Jurkat, Clone E6-1 (cell line): Measurements from ENCODE around the gene CIDEA.
"Not testable (repeated sequence)": the region's sequence is repeated elsewhere in the genome, so short reads cannot be mapped to it uniquely, and the experiment has no call there.

Experiments used
- DNase-seq: peaks from one replicate; pipeline ENCODE4 v3.0.0-alpha.2; 2011; ENCODE audit warnings: low read depth, low spot score
- H3K4me3 ChIP-seq: 2 replicates; pipeline ENCODE4 v1.5.1; 2011; ENCODE audit warnings: mild to moderate bottlenecking, low read length, control low read depth, moderate library complexity

Gene CIDEA

DNA sequence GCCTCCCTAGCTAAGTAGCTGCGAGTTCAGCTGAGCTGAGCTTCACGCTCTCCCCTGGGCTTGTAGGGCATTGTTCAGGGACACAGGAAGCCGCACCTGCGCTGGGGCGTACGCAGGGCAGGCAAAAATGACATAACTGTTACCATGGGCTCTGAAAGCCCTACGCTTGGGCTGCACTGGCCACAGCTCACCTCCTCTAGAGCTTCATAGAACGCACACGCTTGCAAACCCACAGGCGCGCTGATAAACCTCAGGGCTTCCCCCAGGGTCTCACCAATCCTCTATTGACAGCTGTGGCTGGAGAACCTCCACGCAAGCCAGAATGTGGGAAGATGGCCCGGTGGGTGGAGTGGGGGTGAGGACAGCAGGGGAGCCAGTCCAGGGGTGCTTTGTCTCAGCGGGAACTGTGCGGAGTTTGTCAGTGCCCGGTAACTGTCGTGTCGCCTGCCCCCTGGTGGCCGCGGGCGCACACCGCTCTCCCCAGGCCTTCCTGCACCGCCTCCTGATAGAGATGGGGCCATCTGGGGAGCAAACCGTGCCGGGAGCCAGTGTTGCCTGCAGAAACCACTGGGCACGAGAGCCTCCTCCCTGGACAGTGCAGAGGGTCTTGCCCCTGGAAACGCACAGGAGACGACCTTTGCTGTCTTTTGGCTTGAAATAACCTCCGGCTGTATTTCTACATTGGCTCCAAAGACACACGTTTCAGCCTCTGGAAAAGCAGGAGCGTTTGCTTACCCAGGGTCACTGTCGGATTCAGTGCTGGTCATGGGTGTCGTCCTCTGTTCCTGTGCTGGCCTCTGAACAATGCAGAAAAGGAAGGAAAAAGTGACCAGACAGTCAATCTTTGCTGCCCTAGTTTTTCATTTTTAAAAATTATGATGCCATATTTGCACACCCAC, 17.0 kb upstream of the CIDEA start:
- DNase-seq, result peak; percentile 46
- H3K4me3 ChIP-seq, result peak overlapping the region; percentile 54

DNA sequence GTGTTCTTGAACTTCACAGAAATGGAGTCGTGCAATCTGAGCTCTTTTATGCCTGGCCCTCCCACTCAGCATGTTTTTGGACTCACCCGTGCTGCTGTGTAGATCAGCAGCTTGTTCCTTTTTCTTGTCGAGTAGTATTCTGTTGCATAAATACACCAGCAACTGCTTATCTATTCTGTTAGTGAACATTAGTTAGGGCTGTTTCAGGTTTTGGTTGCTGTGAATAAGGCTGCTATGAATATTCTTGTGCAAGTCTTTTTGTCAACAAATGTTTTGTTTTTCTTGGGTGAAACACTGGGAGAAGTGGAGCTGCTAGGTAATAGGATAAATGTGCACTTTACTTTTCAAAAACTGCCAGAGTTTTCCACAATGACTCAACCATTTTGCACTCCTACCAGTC, 15.3 kb upstream of the CIDEA start:
- H3K4me3 ChIP-seq, result no peak overlapping the region
- no peak for DNase-seq

DNA sequence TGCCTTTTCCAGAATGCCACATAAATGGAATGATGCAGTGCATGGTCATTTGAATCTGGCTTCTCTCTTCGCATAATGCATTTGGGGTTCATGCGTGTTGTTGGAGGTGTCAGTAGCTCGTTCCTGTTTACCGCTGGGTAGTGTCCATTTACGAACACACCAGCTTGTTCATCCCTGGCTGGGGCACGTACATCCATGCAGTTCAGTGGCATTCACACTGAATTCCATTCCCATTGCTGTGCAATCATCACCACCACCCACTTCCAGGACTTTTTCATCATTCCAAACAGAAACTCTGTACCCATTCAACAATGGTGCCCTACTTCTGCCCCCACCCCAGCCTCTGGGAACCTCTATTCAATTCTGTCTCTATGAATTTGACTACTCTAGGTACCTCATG, 14.7 kb upstream of the CIDEA start:
- no peak for DNase-seq
- no peak overlapping the region for H3K4me3 ChIP-seq

- no peak for DNase-seq
- H3K4me3 ChIP-seq, result no peak overlapping the region
These were observed 11.4 kb upstream of the CIDEA start for GRCh38 chr18:12242658-12243260.

DNA sequence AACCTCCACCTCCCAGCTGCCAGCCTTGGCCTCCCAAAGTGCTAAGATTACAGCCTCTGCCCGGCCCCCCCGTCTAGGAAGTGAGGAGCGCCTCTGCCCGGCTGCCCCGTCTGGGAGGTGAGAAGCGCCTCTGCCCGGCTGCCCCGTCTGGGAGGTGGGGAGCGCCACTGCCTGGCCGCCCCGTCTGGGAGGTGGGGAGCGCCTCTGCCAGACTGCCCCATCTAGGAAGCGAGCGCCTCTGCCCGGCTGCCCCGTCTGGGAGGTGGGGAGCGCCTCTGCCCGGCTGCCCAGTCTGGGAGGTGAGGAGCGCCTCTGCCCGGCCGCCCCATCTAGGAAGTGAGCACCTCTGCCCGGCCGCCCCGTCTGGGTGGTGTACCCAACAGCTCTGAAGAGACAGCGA, 10.9 kb upstream of the CIDEA start:
- DNase-seq, H3K4me3 ChIP-seq: not testable (repeated sequence)

- no peak overlapping the region for H3K4me3 ChIP-seq
- DNase-seq, result no peak
These were observed 8.4 kb upstream of the CIDEA start for GRCh38 chr18:12245793-12246135.

DNA sequence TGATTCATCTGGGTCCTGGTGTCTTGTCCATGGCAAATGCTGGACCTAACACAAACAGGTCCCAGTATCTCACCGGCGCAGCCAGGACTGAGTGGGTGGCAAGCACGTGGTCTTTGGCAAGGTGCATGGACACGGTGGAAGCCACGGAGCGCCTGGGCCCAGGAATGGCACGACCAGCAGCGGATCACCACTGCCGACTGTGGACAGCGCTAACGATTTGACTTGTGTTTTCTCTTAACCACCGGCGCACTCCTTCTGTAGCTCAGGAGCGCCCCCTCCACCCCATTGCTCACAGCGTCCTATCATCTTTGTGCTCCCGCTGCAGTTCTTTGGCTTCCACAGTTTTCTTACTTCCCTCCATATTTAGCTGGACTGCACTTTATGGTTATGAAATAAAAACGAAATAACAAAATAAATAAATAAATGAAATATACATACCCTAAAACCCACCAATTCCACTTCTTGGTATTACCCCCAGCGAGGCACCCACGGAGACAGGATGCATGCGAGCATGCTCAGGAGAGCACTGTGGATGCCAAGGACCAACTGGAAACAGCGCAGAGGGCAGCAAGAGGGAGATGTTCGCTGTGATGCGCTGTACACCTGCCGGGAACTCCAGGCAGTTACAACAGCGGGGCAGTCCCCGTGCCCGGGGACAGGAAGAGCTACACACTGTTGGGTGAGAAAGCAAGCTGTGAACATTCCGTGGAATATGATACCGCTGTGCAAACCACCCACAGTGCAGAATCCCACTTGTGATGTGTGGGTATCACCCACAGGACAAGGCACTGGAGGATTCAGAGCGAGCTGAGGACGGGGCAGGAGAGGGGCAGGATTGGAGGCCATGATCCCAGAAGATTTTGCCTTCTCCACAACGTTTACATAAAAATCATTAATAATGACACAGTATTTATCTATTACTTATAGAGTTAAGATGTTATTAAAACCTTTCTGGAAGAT, 7.0 kb upstream of the CIDEA start:
- no peak for DNase-seq
- no peak overlapping the region for H3K4me3 ChIP-seq

- no peak for DNase-seq
These were observed 6.2 kb upstream of the CIDEA start for GRCh38 chr18:12247946-12248345.

GRCh38 chr18:12248926-12249720, 5.0 kb upstream of the CIDEA start:
- DNase-seq, result no peak
- no peak overlapping the region for H3K4me3 ChIP-seq

More at GRCh38 chr18:12247946-12248345, 6.2 kb upstream of the CIDEA start:
- no peak overlapping the region for H3K4me3 ChIP-seq

DNA sequence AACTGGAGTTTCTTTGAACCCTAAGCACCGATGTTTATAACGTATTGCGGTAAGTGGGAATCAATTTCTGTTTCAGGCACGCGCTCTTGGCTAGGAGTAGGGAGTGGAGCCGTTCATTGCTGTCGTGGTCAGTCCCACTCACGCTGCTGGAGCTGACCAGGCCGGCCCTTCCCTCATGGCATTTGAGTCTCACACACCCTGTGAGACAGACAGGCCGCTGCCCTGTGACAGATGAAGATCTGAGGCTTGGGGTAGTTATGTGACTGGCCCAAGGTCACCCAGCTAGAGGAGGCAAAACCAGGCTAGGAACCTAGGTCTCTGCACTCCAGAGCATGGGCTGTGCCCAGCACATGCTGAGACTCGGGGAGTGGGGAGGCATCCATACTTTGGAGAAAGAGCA, 2.9 kb upstream of the CIDEA start:
- no peak overlapping the region for H3K4me3 ChIP-seq
- no peak for DNase-seq

- no peak for DNase-seq
- H3K4me3 ChIP-seq, result no peak overlapping the region
These were observed 2.1 kb upstream of the CIDEA start for GRCh38 chr18:12252061-12252460.

DNA sequence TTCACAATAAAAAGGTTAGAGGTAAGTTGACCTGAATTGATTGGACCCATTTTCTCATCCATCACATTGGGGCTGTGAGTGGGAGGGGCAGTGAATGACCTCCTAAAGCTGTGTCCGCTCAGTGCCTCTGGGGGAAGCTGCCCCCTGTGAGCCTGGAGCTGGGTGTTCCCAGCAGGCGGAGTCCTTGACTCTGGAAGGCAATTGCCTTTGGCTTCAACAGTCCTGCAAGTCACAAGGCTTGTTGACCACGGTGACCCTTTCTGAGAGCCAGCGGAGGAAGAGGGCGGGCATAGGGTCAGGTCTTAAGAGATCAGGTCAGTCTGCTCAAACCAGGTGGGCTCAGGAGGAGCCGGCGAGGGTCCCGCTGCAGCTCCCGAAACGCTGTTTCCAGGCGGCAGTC, 1.1 kb upstream of the CIDEA start:
- no peak for DNase-seq
- no peak overlapping the region for H3K4me3 ChIP-seq

- H3K4me3 ChIP-seq, result no peak overlapping the region
- no peak for DNase-seq
These were observed 462 bp upstream of the CIDEA start for GRCh38 chr18:12253663-12254135.

DNA sequence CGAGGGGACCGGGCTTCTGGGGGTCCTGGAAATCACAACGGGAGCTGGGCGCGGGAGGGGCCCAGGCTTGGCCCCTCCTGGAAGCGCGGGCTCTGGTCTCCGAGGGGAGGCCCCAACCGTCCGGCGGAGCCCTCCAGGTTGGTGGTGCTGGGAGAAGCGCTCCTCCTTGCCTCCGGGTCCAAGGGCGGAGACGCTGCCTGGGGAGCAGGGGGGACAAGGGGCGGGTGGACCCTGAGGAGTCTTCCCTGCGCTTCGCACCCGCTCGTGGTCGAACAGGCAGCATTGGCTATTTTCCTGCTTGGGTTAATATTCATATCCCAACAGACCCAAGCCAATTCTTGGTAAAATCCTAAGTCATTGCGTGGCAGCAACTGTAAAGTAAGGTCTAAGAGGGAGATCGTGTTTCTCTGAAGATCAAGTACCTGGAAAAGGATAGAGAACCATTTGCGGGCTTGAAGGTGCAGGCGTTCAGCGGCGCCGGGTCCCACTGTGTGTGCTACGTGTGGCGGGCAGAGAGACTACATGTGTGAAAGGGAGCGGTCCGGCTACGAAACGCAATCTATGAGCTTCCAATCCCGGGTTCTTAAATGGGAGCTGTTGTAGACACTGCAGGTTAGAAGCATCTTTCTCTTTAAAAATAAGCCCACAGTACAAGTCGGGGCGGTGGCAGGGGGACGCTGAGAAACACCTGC, 805 bp downstream of the CIDEA start:
- no peak overlapping the region for H3K4me3 ChIP-seq

DNA sequence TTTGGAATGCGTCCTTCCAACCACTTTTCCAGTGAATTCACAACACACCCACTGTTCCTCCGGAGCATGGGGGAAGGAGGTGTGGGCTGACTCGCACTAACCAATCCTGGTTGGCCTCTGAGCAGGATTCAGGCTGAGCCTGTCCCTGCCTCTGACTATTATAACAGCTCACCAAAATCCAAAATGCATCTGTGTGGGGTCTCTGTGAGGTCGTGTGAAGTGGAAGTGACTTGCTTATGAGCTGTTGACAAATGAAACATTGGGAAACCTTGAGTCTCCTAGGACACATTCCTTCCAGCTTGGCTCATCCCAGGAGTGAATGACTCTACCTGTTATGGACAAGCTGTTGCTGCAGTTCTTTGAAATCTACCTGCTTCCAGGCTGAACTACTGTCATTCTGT, 1.5 kb downstream of the CIDEA start:
- no peak for DNase-seq
- no peak overlapping the region for H3K4me3 ChIP-seq

More for the DNA sequence above, 805 bp downstream of the CIDEA start:
- no peak for DNase-seq

DNA sequence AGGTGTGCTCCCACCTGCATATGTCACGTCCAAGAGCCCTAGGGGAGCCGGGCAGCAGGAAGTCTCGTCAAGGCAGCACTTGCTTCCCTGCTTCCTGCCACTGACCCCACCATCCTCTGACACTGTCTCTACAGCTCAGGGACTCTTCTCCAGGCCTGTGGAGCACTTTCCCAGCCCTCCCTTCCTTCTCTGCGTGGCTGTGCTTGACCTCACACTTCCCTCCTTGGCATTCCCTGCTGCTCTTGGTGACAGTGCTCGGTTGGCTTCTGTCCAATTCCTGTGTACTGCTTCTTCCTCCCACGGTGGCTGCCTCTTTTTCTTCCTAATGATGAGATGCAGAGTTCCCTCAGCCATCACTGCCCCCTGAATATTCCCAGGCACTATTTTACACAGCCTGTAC, 2.8 kb downstream of the CIDEA start:
- H3K4me3 ChIP-seq, result no peak overlapping the region
- DNase-seq, result no peak

GRCh38 chr18:12257996-12258718, 4.0 kb downstream of the CIDEA start:
- H3K4me3 ChIP-seq, result no peak overlapping the region
- peak; percentile 10 for DNase-seq
